HepG2 (cell line): ENCODE data around the gene ZCCHC3. TPM values are rescaled to one million over a fixed set of nuclear protein-coding genes. Genes with fewer than 3 reads are reported as not detected.

Experiments used
- ATF7 ChIP-seq, 2 experiments: fragments of 450-650 bp in 1 of 2; sonication (generic) in 1 of 2; formaldehyde crosslinking in 1 of 2; IDR thresholded peaks; 2 replicates each; pipeline versions ENCODE4 v1.4.0 to v1.6.1; 2016 to 2020; ENCODE audit warnings: antibody characterized with exemption in 1 of 2, mild to moderate bottlenecking in 1 of 2, missing genetic modification reagents in 1 of 2
- CENPX ChIP-seq: sonication (generic); formaldehyde crosslinking; IDR thresholded peaks from 2 replicates; pipeline ENCODE4 v1.9.0; 2021; ENCODE audit warnings: mild to moderate bottlenecking, missing genetic modification reagents, moderate library complexity
- FUBP1 ChIP-seq: sonication (generic); formaldehyde crosslinking; IDR thresholded peaks from 2 replicates; pipeline ENCODE4 v1.5.1; 2020; ENCODE audit warnings: missing genetic modification reagents, mild to moderate bottlenecking, borderline replicate concordance
- GTF2F1 ChIP-seq: fragments of 150-350 bp; IDR thresholded peaks from 2 replicates; pipeline ENCODE4 v1.6.1; 2014; ENCODE audit warnings: low read length
- HIC2 ChIP-seq: sonication (generic); formaldehyde crosslinking; IDR thresholded peaks from 2 replicates; pipeline ENCODE4 v1.9.0; 2022; ENCODE audit warnings: low read depth, missing genetic modification reagents
- NFAT5 ChIP-seq: sonication (generic); formaldehyde crosslinking; IDR thresholded peaks from 2 replicates; pipeline ENCODE4 v1.4.0; 2020; ENCODE audit warnings: missing genetic modification reagents
- RFX3 ChIP-seq: IDR thresholded peaks from 2 replicates; pipeline ENCODE4 v1.6.1; 2016; ENCODE audit warnings: missing biosample characterization, missing genetic modification reagents
- SKI ChIP-seq: fragments of 450-650 bp; IDR thresholded peaks from one replicate; pipeline ENCODE4 v1.6.1; 2018; ENCODE audit warnings: mild to moderate bottlenecking; ENCODE audit not compliant: partially characterized antibody
- STAT6 ChIP-seq: sonication (generic); formaldehyde crosslinking; IDR thresholded peaks from 2 replicates; pipeline ENCODE4 v1.4.0; 2020; ENCODE audit warnings: missing genetic modification reagents, mild to moderate bottlenecking, borderline replicate concordance
- TMF1 ChIP-seq: sonication (generic); formaldehyde crosslinking; IDR thresholded peaks from 2 replicates; pipeline ENCODE4 v1.8.1; 2022; ENCODE audit warnings: low read depth, missing genetic modification reagents
- ZFP37 ChIP-seq: sonication (generic); formaldehyde crosslinking; IDR thresholded peaks from 2 replicates; pipeline ENCODE4 v1.4.0; 2020; ENCODE audit warnings: missing genetic modification reagents, borderline replicate concordance
- ZNF280B ChIP-seq: sonication (generic); formaldehyde crosslinking; IDR thresholded peaks from 2 replicates; pipeline ENCODE4 v1.5.0; 2020; ENCODE audit warnings: missing genetic modification reagents, mild to moderate bottlenecking, borderline replicate concordance
- ZNF605 ChIP-seq: sonication (generic); formaldehyde crosslinking; IDR thresholded peaks from 2 replicates; pipeline ENCODE4 v1.8.0; 2022; ENCODE audit warnings: mild to moderate bottlenecking, missing genetic modification reagents
- polyA plus RNA-seq, 8 experiments: library from polyadenylated mRNA; depleted of rRNA in 3 of 8; stranded (reverse) in 7 of 8; unstranded in 1 of 8; fragments of >200 nt; fragmentation: Illumina TruSeq in 4 of 8; extraction: Trizol in 4 of 8; gene quantifications; 2 replicates each; pipeline versions ENCODE4 v1.2.1 to v1.2.3, GENCODE V29; 2011 to 2016; ENCODE audit warnings: low read depth in 4 of 8, missing spikeins in 1 of 8, mixed read lengths in 1 of 8; ENCODE audit not compliant: insufficient read depth in 1 of 8
- total RNA-seq, 5 experiments: library from RNA; depleted of rRNA; stranded (reverse); fragments of >200 nt; fragmentation: Illumina TruSeq; extraction: Trizol; gene quantifications; 2 replicates each; pipeline ENCODE4 v1.2.3, GENCODE V29; 2016; ENCODE audit warnings: low read depth in 1 of 5

Gene ZCCHC3
- total and polyA plus RNA-seq, 2 of the 13 experiments (the other 11 are each of a cell fraction or from before 2014, with no cell fraction given), result 46.6 to 63.0 TPM

GRCh38 chr20:324177-325044 lies 27.0 kb downstream of the ZCCHC3 start (continued):
- TF ChIP-seq ZNF280B (CRISPR knock-in tag), result peak; percentile 99
- peak; percentile 35; the same call in 1 of the 2 replicates for TF ChIP-seq RFX3 (CRISPR knock-in tag)
- TF ChIP-seq ZFP37 (CRISPR knock-in tag), result peak; percentile 97; the same call in 1 of the 2 replicates
- no peak for TF ChIP-seq FUBP1 (CRISPR knock-in tag)
- no peak for TF ChIP-seq CENPX (CRISPR knock-in tag)
- TF ChIP-seq STAT6 (CRISPR knock-in tag), result peak; percentile 72
- peak; percentile 87; the same call in 1 of the 2 replicates for TF ChIP-seq TMF1 (CRISPR knock-in tag)
- TF ChIP-seq HIC2 (CRISPR knock-in tag), result peak; percentile 95; the same call in 1 of the 2 replicates
- TF ChIP-seq GTF2F1, result 0 out of 2 replicates have a peak, but pooled peaks have one; percentile 54
- peak; percentile 73 for TF ChIP-seq SKI
- TF ChIP-seq ATF7 (IDR thresholded peaks at IDR 0.05), result no peak
- peak; percentile 91 for TF ChIP-seq ATF7 (CRISPR knock-in tag; IDR thresholded peaks at IDR 0.05)
- peak; percentile 97 for TF ChIP-seq NFAT5
- peak; percentile 98 for TF ChIP-seq ZNF605 (CRISPR knock-in tag)
